Sigmoid colon (tissue), 7 donors: Measurements from ENCODE around the gene CAMTA1. TPM values are rescaled to one million over a fixed set of nuclear protein-coding genes. Genes with fewer than 3 reads are reported as not detected.

Source experiments
- DNase-seq: peaks from one replicate; pipeline ENCODE4 v3.0.0-alpha.2; 2019
- H3K27ac ChIP-seq, 4 donors: fragments of 200-600 bp; sonication (generic); one replicate each; pipeline ENCODE4 v1.5.1; 2016 to 2019; ENCODE audit warnings: mild to moderate bottlenecking in 1 of 4
- H3K27me3 ChIP-seq, 3 donors: fragments of 200-600 bp; sonication (generic); one replicate each; pipeline ENCODE4 v1.5.1; 2019; ENCODE audit warnings: mild to moderate bottlenecking in 1 of 3
- H3K36me3 ChIP-seq, 4 donors: fragments of 200-600 bp; sonication (generic); one replicate each; pipeline ENCODE4 v1.5.1; 2016 to 2019
- H3K4me1 ChIP-seq, 4 donors: fragments of 200-600 bp; sonication (generic); one replicate each; pipeline ENCODE4 v1.5.1; 2017 to 2019
- H3K4me3 ChIP-seq, 4 donors: fragments of 200-600 bp; sonication (generic); one replicate each; pipeline ENCODE4 v1.5.1; 2017 to 2019; ENCODE audit warnings: mild to moderate bottlenecking in 2 of 4, moderate library complexity in 1 of 4
- H3K9me3 ChIP-seq, 4 donors: fragments of 200-600 bp in 3 of 4; sonication (generic) in 3 of 4; one replicate each; pipeline versions ENCODE4 v1.5.1 to v1.6.1; 2013 to 2019
- CTCF ChIP-seq, 4 experiments: fragments of 450-650 bp in 3 of 4; fragments of 200-600 bp in 1 of 4; IDR thresholded peaks; one replicate each; pipeline ENCODE4 v1.5.1; 2016 to 2019; ENCODE audit warnings: antibody characterized with exemption in 4 of 4, mild to moderate bottlenecking in 3 of 4, moderate library complexity in 2 of 4
- EP300 ChIP-seq, 4 donors: sonication (generic); formaldehyde crosslinking; IDR thresholded peaks; one replicate each; pipeline ENCODE4 v1.6.1; 2017; ENCODE audit warnings: antibody characterized with exemption in 4 of 4
- POLR2A ChIP-seq, 2 donors: fragments of 450-650 bp; IDR thresholded peaks; one replicate each; pipeline ENCODE4 v1.6.1; 2016; ENCODE audit warnings: antibody characterized with exemption in 2 of 2, mild to moderate bottlenecking in 2 of 2, moderate library complexity in 2 of 2
- POLR2AphosphoS5 ChIP-seq, 4 donors: sonication (generic); formaldehyde crosslinking; IDR thresholded peaks; one replicate each; pipeline ENCODE4 v1.6.1; 2017; ENCODE audit warnings: antibody characterized with exemption in 4 of 4
- WGBS, 2 donors: extraction: QIAGEN DNeasy Blood & Tissue Kit; methylation state at CpG; one replicate each; pipeline ENCODE4 v1.1.7; 2013; 5-methylcytosine and 5-hydroxymethylcytosine counted together
- intact Hi-C: fragments of 100-400 bp; cut with DNase I; formaldehyde crosslinking; loops from one replicate; pipeline ENCODE4 v1.15.1; 2023
- polyA plus RNA-seq, 3 donors: library from polyadenylated mRNA; stranded (reverse); fragments of 200-250 nt; gene quantifications; one replicate each; pipeline ENCODE4 v1.2.3, GENCODE V29; 2013
- total RNA-seq, 4 donors: library from RNA; depleted of rRNA; stranded (reverse); fragments of >200 nt; gene quantifications; one replicate each; pipeline ENCODE4 v1.1.0, GENCODE V29; 2016
- donor health status: healthy with polysubstance abuse.
- donor health status: Bipolar disorder and iron deficiency.
- donor health status: healthy.

CAMTA1 gene
- total and polyA plus RNA-seq, 7 donors = 97.9 to 196 (median 177) TPM

GRCh38 chr1:7710859-7711258 lies 925.6 kb downstream of the CAMTA1 start:
- Histone ChIP-seq H3K36me3 (no peaks in the 10 kb centered on the region), H3K4me3 (no peak overlapping the region), H3K9me3 (no peaks in the 10 kb centered on the region), H3K27me3 (peaks cover 0 to 11% (median 4%) of the 10 kb centered on the region in 3 donors), H3K27ac (no peak overlapping the region), H3K4me1 (peaks cover 0 to under 1% (median 0%) of the 10 kb centered on the region in 4 donors)
- TF ChIP-seq EP300 (IDR thresholded peaks at IDR 0.05) (no peak), POLR2A (IDR thresholded peaks at IDR 0.05) (no peak), CTCF (IDR thresholded peaks at IDR 0.05) (no peak), POLR2AphosphoS5 (IDR thresholded peaks at IDR 0.05) (no peak)
- 78 to 86% methylated on average over 3 of the region's 3 CpGs for WGBS, 2 donors
- DNase-seq = no peak
- intact Hi-C loops = no loop called here

GRCh38 chr1:7712731-7713323 lies 927.6 kb downstream of the CAMTA1 start:
- H3K27ac ChIP-seq = no peak overlapping the region
- no peak for DNase-seq
- TF ChIP-seq POLR2AphosphoS5 (IDR thresholded peaks at IDR 0.05) = no peak
- TF ChIP-seq POLR2A (IDR thresholded peaks at IDR 0.05) = no peak
- TF ChIP-seq CTCF (IDR thresholded peaks at IDR 0.05) = no peak
- H3K36me3 ChIP-seq = no peaks in the 10 kb centered on the region
- no peaks in the 10 kb centered on the region for H3K4me1 ChIP-seq
- peaks cover 0 to 2% (median 0%) of the 10 kb centered on the region in 3 donors for H3K27me3 ChIP-seq
- H3K9me3 ChIP-seq = no peaks in the 10 kb centered on the region
- WGBS, 2 donors = 85 to 87% methylated on average over 8 of the region's 8 CpGs
- intact Hi-C loops = no loop called here
- no peak overlapping the region for H3K4me3 ChIP-seq

- TF ChIP-seq POLR2A (IDR thresholded peaks at IDR 0.05) (no peak), CTCF (IDR thresholded peaks at IDR 0.05) (no peak), POLR2AphosphoS5 (IDR thresholded peaks at IDR 0.05) (no peak), EP300 (IDR thresholded peaks at IDR 0.05) (no peak)
- 83 to 87% methylated on average over 4 of the region's 4 CpGs for WGBS, 2 donors
- Histone ChIP-seq H3K27me3 (no peaks in the 10 kb centered on the region), H3K4me1 (no peaks in the 10 kb centered on the region), H3K4me3 (no peak overlapping the region), H3K27ac (no peak overlapping the region), H3K36me3 (no peaks in the 10 kb centered on the region), H3K9me3 (no peaks in the 10 kb centered on the region)
- intact Hi-C loops = no loop called here
- DNase-seq = no peak
Observed at GRCh38 chr1:7716506-7716905, 931.3 kb downstream of the CAMTA1 start.

- H3K36me3 ChIP-seq = no peaks in the 10 kb centered on the region
- H3K4me1 ChIP-seq = no peaks in the 10 kb centered on the region
- no peaks in the 10 kb centered on the region for H3K27me3 ChIP-seq
- 81 to 82% methylated on average over 22 of the region's 22 CpGs for WGBS, 2 donors
- H3K9me3 ChIP-seq = no peaks in the 10 kb centered on the region
- no peak for DNase-seq
- H3K4me3 ChIP-seq = no peak overlapping the region
- TF ChIP-seq EP300 (IDR thresholded peaks at IDR 0.05) (no peak), POLR2A (IDR thresholded peaks at IDR 0.05) (no peak), POLR2AphosphoS5 (IDR thresholded peaks at IDR 0.05) (no peak), CTCF (IDR thresholded peaks at IDR 0.05) (no peak)
- no peak overlapping the region for H3K27ac ChIP-seq
- intact Hi-C loops = no loop called here
Observed at GRCh38 chr1:7717748-7718368, 932.6 kb downstream of the CAMTA1 start.
